Transverse colon (tissue), 4 donors: ENCODE data around the gene JCAD. TPM values are rescaled to one million over a fixed set of nuclear protein-coding genes. Genes with fewer than 3 reads are reported as not detected.
"Not testable (repeated sequence)": the region's sequence is repeated elsewhere in the genome, so short reads cannot be mapped to it uniquely, and the experiment has no call there.

Experiments
- DNase-seq: peaks from one replicate; pipeline ENCODE4 v3.0.0-alpha.2; 2019
- H3K27ac ChIP-seq, 4 donors: fragments of 200-600 bp; sonication (generic); 2 replicates each; pipeline ENCODE4 v1.5.1; 2016 to 2018; ENCODE audit warnings: inconsistent platforms in 4 of 4
- H3K27me3 ChIP-seq: fragments of 200-600 bp; sonication (generic); 2 replicates; pipeline ENCODE4 v1.5.1; 2017; ENCODE audit warnings: inconsistent platforms
- H3K36me3 ChIP-seq, 4 donors: fragments of 200-600 bp; sonication (generic); 2 replicates each; pipeline ENCODE4 v1.5.1; 2017 to 2019; ENCODE audit warnings: inconsistent platforms in 4 of 4
- H3K4me1 ChIP-seq, 4 donors: fragments of 200-600 bp; sonication (generic); 2 replicates each; pipeline ENCODE4 v1.5.1; 2017 to 2020; ENCODE audit warnings: inconsistent platforms in 4 of 4
- H3K4me3 ChIP-seq, 4 donors: fragments of 200-600 bp; sonication (generic); 1 replicate in 1 of 4; 2 replicates in 3 of 4; pipeline versions ENCODE4 v1.5.1 to v1.6.1; 2017 to 2019; ENCODE audit warnings: inconsistent platforms in 4 of 4
- H3K9me3 ChIP-seq, 2 donors: fragments of 200-600 bp; sonication (generic); 2 replicates each; pipeline ENCODE4 v1.5.1; 2017 to 2019; ENCODE audit warnings: inconsistent platforms in 2 of 2
- EP300 ChIP-seq: sonication (generic); formaldehyde crosslinking; IDR thresholded peaks from one replicate; pipeline ENCODE4 v1.6.1; 2017; ENCODE audit warnings: antibody characterized with exemption, low read depth
- POLR2A ChIP-seq: fragments of 450-650 bp; IDR thresholded peaks from one replicate; pipeline ENCODE4 v1.6.1; 2016; ENCODE audit warnings: antibody characterized with exemption, mild to moderate bottlenecking, moderate library complexity
- POLR2AphosphoS5 ChIP-seq, 3 donors: sonication (generic); formaldehyde crosslinking; IDR thresholded peaks; one replicate each; pipeline ENCODE4 v1.6.1; 2016; ENCODE audit warnings: antibody characterized with exemption in 3 of 3
- WGBS, 2 donors: methylation state at CpG; one replicate each; pipeline ENCODE4 v1.1.5; 2018; ENCODE audit warnings: low coverage in 1 of 2; 5-methylcytosine and 5-hydroxymethylcytosine counted together
- in situ Hi-C, 4 donors: fragments of 200-750 bp; cut with MboI; loops; one replicate each; pipeline versions ENCODE4 v1.15.0 to v1.15.1; 2017; ENCODE audit warnings: low sequenced_read_pairs in 3 of 4, low pct_ligation_motif_present in 1 of 4, low pct_unique_long_range_greater_than_20kb in 1 of 4
- intact Hi-C: fragments of 100-400 bp; cut with DNase I; formaldehyde crosslinking; loops from one replicate; pipeline ENCODE4 v1.15.1; 2023; ENCODE audit warnings: low total_unique reads
- total RNA-seq, 4 donors: library from RNA; depleted of rRNA; stranded (reverse); fragments of >200 nt; gene quantifications; one replicate each; pipeline ENCODE4 v1.1.0, GENCODE V29; 2016
- TF ChIP-seq, protein P1 (sequence below), 5 experiments: fragments of 200-600 bp in 3 of 5; fragments of 450-650 bp in 2 of 5; sonication (generic) in 3 of 5; IDR thresholded peaks; 1 replicate in 2 of 5; 2 replicates in 3 of 5; pipeline ENCODE4 v1.5.1; 2016 to 2017; ENCODE audit warnings: antibody characterized with exemption in 5 of 5, inconsistent platforms in 3 of 5, mild to moderate bottlenecking in 2 of 5, moderate library complexity in 1 of 5

The JCAD gene
- total RNA-seq, 4 donors from 2014 or later, result 13.0 to 40.8 (median 19.9) TPM

DNA sequence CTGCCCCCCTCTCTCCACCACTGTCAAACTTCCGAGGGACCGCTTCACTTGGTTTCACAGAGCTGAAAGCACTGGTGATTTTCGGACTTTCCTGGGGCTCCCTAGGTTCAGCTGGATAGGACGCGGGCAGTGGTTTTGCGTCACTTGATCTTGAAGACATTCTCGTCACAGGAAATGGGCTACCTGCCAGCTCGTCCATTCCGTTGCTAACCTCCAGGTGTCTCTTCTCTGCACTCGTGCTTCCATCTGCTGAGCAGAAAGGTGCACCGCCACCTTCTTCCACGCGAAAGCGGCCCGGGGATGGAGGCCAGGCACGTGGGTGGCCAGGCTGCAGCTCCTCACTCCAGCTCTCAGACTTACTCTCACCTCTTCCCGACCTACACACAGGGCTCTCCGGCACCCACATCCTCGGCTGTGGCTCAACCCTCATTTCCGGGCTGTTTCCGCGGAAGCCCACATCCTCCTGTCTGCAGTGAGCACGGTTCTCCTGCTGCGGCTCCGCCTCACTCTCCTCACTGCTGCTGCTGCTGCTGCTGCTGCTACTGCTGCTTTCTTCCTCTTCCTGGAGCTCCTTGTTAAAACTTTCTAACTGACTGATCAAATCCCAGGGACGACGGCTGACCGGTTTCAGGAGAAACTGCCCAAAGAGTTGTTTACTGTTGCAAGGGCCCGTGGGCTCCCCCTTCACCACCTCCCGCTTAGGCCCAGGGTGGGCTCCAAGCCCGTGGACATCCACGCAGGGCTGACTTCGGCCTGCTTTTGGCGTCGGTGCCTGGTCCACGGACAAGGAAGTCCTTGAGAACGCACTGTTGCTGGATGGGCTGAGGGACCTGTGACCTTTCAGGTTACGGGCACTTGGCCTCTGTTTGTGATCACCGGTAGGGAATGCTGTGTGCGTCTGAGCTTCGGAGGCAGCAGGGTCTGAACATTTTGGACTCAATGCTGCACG is 32.1 kb downstream of the JCAD start:
- TF ChIP-seq POLR2AphosphoS5 (IDR thresholded peaks at IDR 0.05), result peak in 1 of 3 donors; percentile 13
- TF ChIP-seq, protein P1, sequence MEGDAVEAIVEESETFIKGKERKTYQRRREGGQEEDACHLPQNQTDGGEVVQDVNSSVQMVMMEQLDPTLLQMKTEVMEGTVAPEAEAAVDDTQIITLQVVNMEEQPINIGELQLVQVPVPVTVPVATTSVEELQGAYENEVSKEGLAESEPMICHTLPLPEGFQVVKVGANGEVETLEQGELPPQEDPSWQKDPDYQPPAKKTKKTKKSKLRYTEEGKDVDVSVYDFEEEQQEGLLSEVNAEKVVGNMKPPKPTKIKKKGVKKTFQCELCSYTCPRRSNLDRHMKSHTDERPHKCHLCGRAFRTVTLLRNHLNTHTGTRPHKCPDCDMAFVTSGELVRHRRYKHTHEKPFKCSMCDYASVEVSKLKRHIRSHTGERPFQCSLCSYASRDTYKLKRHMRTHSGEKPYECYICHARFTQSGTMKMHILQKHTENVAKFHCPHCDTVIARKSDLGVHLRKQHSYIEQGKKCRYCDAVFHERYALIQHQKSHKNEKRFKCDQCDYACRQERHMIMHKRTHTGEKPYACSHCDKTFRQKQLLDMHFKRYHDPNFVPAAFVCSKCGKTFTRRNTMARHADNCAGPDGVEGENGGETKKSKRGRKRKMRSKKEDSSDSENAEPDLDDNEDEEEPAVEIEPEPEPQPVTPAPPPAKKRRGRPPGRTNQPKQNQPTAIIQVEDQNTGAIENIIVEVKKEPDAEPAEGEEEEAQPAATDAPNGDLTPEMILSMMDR (IDR thresholded peaks at IDR 0.05), result no peak
- peak overlapping the region; percentile 23 to 80 (median 74) for H3K27ac ChIP-seq

GRCh38 chr10:30026578-30026977 is 32.8 kb downstream of the JCAD start:
- Histone ChIP-seq H3K27ac (peak overlapping the region in 1 of 4 donors; percentile 80), H3K27me3 (no peaks in the 10 kb centered on the region), H3K4me3 (no peak overlapping the region), H3K9me3 (no peaks in the 10 kb centered on the region), H3K4me1 (peaks cover 8 to 27% (median 17%) of the 10 kb centered on the region in 4 donors), H3K36me3 (no peaks in the 10 kb centered on the region)
- in situ Hi-C loops (no loop called here), intact Hi-C loops (no loop called here)
- 79% methylated on average over 10 of the region's 10 CpGs; no CpG with 5 or more reads in 1 of the 2 donors for WGBS, 2 donors
- DNase-seq, result no peak
- TF ChIP-seq, protein P1 (IDR thresholded peaks at IDR 0.05), result no peak
- TF ChIP-seq POLR2AphosphoS5 (IDR thresholded peaks at IDR 0.05) (no peak), POLR2A (no peak), EP300 (no peak)

More for the DNA sequence above, 32.1 kb downstream of the JCAD start:
- 49% methylated on average over 42 of the region's 42 CpGs; no CpG with 5 or more reads in 1 of the 2 donors for WGBS, 2 donors
- in situ Hi-C loops (no loop called here), intact Hi-C loops (no loop called here)
- H3K27me3 ChIP-seq, result no peaks in the 10 kb centered on the region
- peak; percentile 68 for DNase-seq
- peak overlapping the region in 1 of 4 donors; percentile 5 for H3K4me3 ChIP-seq
- peaks cover 8 to 27% (median 17%) of the 10 kb centered on the region in 4 donors for H3K4me1 ChIP-seq
- no peaks in the 10 kb centered on the region for H3K36me3 ChIP-seq
- H3K9me3 ChIP-seq, result no peaks in the 10 kb centered on the region

DNA sequence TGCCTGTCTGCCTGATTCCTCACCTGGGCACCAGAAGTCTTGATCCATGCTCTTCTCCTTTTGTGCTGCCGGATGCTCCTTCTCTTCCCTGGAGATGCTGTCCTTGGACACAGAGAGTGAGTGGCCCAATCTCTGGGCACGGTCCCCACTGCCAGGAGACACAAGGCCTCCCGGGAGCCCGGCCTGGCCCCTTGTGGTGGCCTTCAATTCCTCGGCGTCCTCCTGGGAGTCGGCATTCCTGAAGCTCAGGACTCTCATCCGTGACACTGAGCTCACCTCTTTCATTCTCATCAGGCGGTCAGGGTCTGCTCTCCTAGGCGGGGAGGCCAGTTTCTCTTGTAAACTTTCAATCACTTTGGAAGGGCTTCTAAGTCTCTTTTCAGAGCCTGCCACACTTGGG is 33.3 kb downstream of the JCAD start:
- Histone ChIP-seq H3K9me3 (no peaks in the 10 kb centered on the region), H3K4me3 (no peak overlapping the region), H3K27me3 (no peaks in the 10 kb centered on the region), H3K36me3 (no peaks in the 10 kb centered on the region), H3K27ac (no peak overlapping the region), H3K4me1 (peaks cover 8 to 27% (median 17%) of the 10 kb centered on the region in 4 donors)
- no peak for DNase-seq
- 94 to 98% methylated on average over 9 to 10 of the region's 10 CpGs for WGBS, 2 donors
- intact Hi-C loops, result no loop called here
- TF ChIP-seq EP300 (no peak), POLR2AphosphoS5 (IDR thresholded peaks at IDR 0.05) (no peak), POLR2A (no peak)
- TF ChIP-seq, protein P1 (IDR thresholded peaks at IDR 0.05), result no peak
- in situ Hi-C loops, result no loop called here

DNA sequence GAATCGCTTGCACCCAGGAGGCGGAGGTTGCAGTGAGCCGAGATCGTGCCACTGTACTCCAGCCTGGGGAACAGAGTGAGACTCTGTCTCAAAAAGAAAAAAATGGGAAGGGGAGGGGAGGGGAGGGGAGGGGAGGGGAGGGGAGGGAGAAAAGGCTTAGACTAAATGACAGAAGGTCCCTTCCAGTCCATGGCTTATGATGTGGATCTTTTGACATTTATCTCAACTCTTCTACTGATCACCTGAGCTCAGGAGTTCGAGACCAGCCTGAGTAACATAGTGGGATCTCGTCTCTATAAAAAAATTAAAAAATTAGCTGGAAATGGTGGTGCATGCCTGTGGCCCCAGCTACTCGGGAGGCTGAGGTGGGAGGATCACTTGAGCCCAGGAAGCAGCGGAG is 34.0 kb downstream of the JCAD start:
- H3K4me3 ChIP-seq, H3K27me3 ChIP-seq, intact Hi-C loops, H3K36me3 ChIP-seq, H3K27ac ChIP-seq, H3K9me3 ChIP-seq, DNase-seq, in situ Hi-C loops: not testable (repeated sequence)
- 92 to 96% methylated on average over 4 to 8 of the region's 8 CpGs for WGBS, 2 donors
- H3K4me1 ChIP-seq, result peaks cover 8 to 27% (median 17%) of the 10 kb centered on the region in 4 donors
